HG02884 (cell line): ENCODE data around the gene POU4F3.
"Not testable (repeated sequence)": the region's sequence is repeated elsewhere in the genome, so short reads cannot be mapped to it uniquely, and the experiment has no call there.

Experiments used
- ATAC-seq: cut with Tn5 transposase; IDR thresholded peaks from one replicate; pipeline ENCODE4 v1.9.1; 2021; ENCODE audit warnings: mild to moderate bottlenecking, moderate library complexity; ENCODE audit not compliant: unreplicated experiment

Gene POU4F3

DNA sequence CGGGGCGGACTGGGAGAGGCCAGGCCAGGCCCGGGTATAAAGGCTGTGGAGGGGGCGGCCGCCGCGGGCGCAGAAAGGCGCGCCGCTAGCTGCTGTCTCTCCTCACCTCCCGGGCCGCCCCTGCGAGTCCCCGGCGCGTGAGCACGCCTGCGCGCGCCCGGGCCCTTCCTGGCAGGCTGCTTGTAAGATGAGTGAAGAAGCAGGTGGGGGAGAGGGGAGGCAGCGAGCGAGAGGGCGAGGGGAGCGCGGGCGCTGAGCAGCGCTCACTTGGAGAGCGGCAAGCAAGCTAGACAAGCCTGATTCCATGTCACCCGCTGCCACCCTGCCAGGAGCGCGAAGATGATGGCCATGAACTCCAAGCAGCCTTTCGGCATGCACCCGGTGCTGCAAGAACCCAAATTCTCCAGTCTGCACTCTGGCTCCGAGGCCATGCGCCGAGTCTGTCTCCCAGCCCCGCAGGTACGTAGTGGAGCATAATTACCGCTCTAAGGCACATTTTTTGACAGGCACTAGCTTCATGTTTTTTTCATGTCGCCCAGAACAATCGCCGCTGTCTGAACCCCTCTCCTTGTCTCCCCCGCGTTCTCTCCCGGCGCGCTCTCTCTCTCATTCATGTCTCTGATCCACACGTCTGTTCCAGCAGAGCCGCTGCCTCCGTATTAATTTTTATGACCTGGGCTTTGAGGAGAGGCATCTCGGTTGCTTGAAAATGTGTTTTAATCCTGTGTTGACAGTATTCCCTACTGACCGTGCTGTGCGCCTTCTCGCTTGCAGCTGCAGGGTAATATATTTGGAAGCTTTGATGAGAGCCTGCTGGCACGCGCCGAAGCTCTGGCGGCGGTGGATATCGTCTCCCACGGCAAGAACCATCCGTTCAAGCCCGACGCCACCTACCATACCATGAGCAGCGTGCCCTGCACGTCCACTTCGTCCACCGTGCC is at the start of gene POU4F3:
TSS of gene POU4F3 (plus strand) at position 66 of the 941 bp plus-strand sequence. CDS start at position 340, 274 bp downstream.
- no peak for ATAC-seq

GRCh38 chr5:146290318-146290717 is 48.3 kb upstream of the POU4F3 start:
- ATAC-seq = no peak

DNA sequence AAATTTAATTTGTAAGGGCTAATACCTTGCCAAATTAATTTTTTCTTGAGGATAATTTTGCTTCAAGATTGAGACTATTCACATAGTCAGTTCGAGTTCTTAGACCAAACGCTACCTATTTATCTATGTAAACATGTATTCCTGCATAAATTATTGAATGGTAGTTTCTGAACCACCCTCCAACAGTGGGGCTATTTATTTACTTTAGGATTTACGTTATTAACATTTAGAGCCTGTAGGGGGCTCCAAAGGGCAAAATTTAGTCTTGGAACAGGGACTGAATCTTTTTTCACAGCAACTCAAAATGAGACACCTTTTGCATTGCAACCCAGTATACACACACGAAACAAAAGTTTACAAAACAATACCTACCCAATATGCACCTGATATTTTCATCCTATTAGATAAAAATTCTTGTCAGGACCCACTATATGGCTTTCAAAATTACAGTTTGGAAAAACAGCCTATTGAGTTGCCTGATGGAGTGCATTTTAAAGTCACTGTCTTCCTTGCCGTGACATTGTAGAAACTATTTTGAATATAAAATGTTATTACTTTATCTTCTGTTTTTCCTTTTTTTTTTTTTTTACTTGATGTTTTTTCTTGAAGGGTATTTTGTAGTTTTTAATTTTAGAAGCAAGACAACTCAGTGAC is 47.1 kb upstream of the POU4F3 start:
- peak; percentile 79 for ATAC-seq

DNA sequence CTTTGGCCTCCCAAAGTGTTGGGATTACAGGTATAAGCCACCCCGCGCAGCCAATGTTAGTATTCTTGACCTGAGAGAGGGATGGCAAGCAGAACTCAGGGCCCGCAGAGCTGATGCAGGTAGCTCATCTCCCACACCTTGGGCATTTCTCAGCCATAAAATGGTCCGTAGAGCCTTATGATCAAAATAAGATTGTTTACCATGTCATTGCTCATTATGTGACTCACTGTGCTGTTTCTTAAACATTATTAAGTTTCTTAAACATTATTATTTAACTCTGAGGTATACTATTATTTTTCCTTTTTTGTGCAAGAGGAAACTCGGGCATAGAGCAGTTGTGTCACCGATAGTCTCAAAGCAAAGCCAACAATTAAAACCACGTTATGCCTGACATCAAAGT is 42.4 kb upstream of the POU4F3 start:
- no peak for ATAC-seq

- not testable (repeated sequence) for ATAC-seq
Observed at GRCh38 chr5:146298920-146299319, 39.7 kb upstream of the POU4F3 start.

DNA sequence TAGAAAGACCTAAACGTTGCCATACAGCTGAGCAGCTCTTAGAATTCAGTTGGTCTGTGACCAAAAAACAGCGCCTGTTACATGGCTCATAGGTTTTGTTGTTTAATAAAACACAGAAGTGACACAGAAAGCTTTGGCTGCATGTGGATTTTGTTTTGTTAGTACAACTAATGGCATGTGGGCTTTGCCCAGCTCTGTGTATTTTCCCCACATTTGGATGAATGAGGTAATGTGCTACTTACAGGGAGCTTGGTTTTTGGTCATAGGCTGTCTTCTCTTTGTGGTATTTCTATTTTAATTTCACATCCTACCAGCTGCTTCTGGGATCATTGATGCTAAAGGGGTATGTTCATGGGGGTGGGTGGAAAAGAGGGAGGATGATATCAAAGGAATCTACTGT is 37.0 kb upstream of the POU4F3 start:
- no peak for ATAC-seq

DNA sequence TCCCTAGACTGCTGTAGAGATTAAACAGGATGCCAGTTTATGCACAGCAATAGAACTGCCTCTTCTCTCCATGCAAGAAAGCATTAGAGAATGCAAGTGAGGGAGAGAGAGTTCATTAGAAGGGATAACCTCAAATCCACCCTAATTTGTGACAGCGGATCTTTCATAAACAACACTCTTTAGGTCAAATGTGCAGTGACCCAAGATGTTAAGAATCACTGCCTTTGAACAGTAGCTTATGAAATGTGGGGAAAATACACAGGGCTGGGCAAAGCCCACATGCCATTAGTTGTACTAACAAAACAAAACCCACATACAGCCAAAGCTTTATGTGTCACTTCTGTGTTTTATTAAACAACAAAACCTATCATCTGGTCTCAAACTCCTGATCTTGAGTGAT is 36.2 kb upstream of the POU4F3 start:
- ATAC-seq = no peak

DNA sequence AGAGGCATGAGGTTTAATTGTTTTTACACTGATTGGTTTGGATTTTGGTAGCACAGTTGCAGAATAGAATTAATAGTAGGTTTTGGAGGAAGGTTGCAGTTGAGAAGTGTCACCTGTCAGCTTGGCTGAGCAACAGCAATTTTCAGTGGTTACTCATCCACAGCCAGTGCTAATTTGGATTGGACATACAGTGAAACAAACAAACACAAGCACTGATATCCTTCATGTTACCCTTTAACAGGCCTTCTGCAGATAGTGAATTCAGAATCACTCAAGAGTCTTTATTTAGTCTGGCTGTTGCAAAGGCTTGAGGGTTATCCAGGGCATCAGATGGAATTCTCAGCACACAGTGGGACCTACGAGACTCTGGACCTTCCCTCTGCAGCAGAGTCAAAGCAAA is 31.8 kb upstream of the POU4F3 start:
- ATAC-seq = no peak

DNA sequence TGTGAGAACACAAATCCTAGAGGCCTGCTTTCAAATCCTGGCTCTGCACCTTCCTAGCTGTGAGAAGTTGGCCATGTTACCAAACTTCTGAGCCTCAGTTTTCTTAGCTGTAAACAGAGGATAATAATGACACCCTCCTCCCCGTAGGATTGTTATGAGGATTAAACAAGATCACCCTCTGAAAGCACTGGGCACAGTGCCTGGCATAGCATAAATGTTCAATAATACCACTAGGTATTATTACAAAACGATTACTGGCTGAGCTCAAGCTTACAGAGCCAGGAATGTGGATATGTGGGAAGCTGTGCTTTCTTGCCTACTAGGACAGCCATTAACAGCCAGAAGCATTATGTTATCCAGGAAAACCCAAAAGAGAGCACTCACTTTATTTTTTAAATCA is 30.8 kb upstream of the POU4F3 start:
- no peak for ATAC-seq

DNA sequence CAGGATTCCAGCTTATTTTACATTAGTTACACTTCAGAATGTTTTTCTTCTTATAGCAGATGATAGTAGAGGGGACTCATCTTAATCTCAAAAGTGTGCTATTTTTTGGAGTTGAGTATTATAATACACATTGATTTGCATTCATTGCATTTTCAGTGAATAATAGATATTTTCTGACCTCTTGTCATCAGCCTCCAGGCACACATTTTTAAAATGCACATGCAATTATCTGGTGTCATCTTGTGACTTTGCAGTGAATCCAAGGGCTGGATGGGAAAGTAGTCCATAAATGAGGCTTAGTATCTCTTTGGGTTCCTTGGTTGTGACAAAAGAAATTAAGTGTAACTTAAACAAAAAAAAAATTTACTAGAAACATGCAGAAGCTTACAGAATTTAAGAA is 28.1 kb upstream of the POU4F3 start:
- no peak for ATAC-seq

DNA sequence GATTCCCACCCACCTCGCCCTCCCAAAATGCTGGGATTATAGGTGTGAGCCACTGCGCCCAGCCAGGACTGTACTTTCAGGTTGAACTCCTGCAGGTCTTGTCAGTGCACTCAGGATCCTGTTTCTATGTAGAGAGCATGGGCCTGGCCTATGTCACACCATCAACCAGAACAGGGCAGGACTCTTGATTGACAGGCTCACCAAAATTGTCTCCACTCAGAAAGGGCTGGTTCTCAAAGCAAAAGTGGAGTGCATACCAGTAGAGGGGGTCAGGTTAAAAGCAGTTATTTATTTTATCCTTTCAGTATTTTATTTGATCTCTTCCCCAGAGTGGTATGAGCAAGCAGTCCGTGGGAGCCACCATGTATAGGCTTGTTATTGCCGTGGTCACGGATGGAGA is 27.4 kb upstream of the POU4F3 start:
- ATAC-seq = no peak

GRCh38 chr5:146313027-146313426 is 25.6 kb upstream of the POU4F3 start:
- ATAC-seq = no peak

GRCh38 chr5:146321571-146321970 is 17.1 kb upstream of the POU4F3 start:
- no peak for ATAC-seq

DNA sequence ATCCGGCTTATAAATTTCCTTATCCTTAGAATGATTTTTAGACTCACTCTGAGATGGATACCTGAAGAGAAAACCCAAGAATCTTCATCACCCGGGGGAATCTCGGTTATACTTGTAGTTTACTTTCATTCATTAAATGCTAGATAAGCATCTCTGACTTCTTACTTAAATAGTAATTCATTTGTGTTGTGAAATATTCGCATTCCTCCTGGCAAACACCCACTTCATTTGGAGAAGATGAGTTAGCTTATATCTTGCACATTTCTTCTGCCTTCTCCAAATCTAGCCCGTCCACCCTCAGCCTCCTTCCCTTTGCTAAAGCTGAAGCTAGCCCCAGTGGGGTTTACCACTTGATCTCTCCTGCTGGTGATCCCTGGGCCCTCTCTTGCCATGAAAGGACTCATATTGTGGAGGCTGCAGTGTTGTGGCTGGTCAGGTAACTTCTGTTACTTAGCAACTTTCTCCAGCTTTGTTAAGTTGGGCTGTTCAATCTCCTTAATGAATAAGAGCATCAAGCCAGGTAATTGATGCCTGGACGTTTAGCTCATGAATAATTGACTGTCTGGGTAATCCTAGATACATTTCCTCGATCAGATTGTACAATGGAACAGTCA is 11.3 kb upstream of the POU4F3 start:
- ATAC-seq = no peak

DNA sequence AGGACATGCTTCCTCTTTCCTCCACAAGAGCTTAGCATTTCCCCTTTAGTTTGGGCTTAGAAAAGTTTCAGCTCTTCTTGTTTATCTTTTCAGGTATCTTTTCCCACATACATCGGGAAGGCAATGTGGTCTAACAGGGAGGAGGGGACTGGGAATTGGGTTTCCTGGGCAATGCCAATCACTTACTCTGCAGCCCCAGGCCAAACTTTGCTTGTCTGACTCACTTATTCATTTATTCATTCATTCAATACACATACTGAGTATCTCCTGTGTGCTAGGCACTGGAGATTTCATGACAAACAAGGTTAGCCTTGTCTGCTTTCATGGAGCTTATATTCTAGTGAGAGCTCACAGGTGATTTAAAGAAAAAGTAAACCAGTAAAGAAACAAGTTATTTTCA is 10.7 kb upstream of the POU4F3 start:
- ATAC-seq = no peak

GRCh38 chr5:146329697-146330096 is 8.9 kb upstream of the POU4F3 start:
- no peak for ATAC-seq

DNA sequence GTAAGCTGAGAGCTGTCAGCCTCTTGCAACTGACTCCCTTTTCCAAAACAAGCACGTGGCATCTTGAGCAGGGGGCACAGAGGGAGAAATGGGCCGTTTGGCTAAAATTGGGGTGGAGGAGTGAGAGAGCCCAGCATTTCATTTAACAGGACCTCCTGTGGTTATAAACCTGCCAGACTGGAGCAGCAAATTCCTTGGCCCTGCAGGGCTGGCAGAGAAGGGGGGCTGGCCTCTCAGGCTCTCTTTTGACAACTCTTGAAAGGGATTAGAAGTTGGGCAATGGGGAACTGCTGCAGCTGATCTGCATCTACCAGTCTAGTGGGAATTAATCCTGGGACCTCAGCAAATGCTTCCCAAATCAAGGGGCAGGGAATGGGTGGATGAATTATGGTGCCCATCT is 7.2 kb upstream of the POU4F3 start:
- no peak for ATAC-seq

- ATAC-seq = no peak
Observed at GRCh38 chr5:146334074-146334533, 4.5 kb upstream of the POU4F3 start.

DNA sequence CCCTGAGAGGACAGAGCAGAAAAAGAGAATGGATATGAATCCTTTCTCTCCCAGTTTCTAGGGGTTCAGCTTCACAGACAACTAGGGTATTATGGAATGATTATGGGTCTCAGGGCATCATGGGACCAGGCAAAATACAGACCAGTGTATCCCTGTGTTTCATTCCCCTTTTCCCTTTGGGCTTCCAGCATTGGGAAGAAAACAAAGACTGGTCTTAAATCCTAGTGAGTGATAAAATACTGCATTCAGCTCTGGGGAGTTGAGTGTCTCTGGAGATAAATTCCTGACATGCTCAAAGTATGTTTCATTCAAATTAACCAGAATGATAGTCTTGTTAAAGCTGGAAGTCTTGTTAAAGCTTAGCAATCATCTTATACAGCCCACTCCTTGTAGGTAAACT is 2.4 kb upstream of the POU4F3 start:
- ATAC-seq = no peak

GRCh38 chr5:146337264-146337904 is 1.3 kb upstream of the POU4F3 start:
- no peak for ATAC-seq

DNA sequence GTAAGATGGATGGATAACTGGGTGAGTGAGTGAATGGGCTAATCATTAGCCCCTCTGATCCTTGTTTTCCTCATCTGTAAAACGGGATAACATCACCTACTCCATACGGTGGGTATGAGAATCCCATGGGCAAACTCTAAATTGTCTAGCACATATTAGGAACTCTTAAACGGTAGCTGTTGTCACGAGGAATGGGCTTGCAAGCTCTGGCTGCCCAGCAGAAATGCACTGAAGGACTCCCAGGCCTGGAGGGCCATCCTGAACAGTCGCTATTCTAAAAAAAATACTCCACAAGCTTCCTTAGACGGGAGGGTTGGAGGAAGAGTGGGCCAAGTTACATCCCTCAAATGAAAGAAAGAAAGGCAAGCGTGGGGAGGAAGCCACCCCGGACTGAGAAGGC is 711 bp upstream of the POU4F3 start:
- no peak for ATAC-seq
